HK-2 (cell line): ENCODE measurements around the gene HTR1D.

ENCODE experiments used
- DNase-seq: peaks from one replicate; pipeline ENCODE4 v3.0.0-alpha.2; 2018; ENCODE audit not compliant: unreplicated experiment

The HTR1D gene

DNA sequence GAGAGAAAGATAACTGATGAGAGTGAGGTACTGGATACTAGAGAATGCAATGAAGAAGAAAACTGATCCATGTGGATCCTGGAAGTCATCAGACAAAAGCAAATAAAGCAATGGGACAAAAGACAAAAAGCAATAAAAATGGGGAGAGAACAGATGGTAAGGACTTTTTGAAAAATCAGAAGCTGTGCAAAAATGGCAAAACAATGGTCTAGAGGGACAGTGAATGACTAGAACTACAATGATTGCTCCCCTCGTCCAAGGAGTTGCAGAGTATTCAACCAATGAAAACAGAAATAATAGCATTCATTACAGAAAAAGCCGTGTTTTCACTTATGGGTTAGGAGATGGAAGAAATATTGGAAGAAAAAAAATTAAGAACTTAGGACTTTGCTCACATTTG, 67.2 kb downstream of the HTR1D start:
- DNase-seq: no peak

DNA sequence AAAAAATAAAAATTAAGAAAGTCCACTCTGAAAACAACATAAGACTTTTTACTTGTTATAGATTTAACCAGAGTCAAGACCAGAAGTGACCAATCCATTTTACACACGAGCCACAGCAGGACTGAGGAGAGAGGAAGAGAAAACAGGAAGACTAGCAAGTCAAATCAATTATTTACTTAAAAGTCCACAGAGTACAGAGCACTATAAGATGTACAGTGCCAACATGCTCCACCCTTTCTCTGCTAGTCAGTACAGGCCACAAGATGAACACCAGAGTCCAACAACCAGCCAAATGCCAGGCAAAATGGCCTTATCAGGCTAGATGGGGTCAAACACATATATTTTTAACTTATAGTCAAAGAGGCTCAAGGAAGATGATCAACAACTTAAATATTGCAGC, 68.2 kb downstream of the HTR1D start:
- no peak for DNase-seq

DNA sequence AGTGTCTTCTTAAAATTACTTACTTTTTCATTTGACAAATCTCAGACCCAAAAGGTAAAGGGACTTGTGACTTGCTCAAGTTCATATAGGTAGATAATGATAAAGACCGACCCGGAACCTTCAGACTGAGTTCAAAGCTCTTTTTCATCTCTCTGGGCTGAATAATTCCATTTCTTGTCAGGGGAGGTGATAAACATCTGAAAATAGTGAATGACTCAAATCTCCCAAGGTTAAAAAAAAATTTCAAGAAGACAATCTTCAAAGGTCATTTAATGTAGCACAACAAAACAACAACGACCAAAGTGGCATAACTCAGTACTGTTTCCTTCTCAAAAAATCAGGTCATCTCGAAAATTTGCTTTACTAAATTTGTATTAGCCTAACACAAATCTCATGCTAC, 69.2 kb downstream of the HTR1D start:
- no peak for DNase-seq
